GM21529 (cell line): Measurements from ENCODE around the gene ZNF581.

Experiments used
- ATAC-seq: cut with Tn5 transposase; IDR thresholded peaks from one replicate; pipeline ENCODE4 v1.9.1; 2021; ENCODE audit not compliant: unreplicated experiment

The ZNF581 gene

GRCh38 chr19:55611300-55611982, 32.0 kb upstream of the ZNF581 start:
- ATAC-seq: no peak

GRCh38 chr19:55611983-55612645, 31.3 kb upstream of the ZNF581 start:
- ATAC-seq: no peak

GRCh38 chr19:55613396-55613795, 30.1 kb upstream of the ZNF581 start:
- no peak for ATAC-seq

GRCh38 chr19:55613930-55614710, 29.3 kb upstream of the ZNF581 start:
- ATAC-seq: no peak

GRCh38 chr19:55614711-55615542, 28.5 kb upstream of the ZNF581 start:
- ATAC-seq: no peak

- no peak for ATAC-seq
Measured at GRCh38 chr19:55615543-55616394, 27.7 kb upstream of the ZNF581 start.

- ATAC-seq: no peak
Measured at GRCh38 chr19:55616395-55616875, 27.0 kb upstream of the ZNF581 start.

- ATAC-seq: no peak
Measured at GRCh38 chr19:55617426-55617825, 26.0 kb upstream of the ZNF581 start.

GRCh38 chr19:55618426-55618825, 25.0 kb upstream of the ZNF581 start:
- no peak for ATAC-seq

- no peak for ATAC-seq
Measured at GRCh38 chr19:55619286-55619685, 24.2 kb upstream of the ZNF581 start.

GRCh38 chr19:55620410-55621204, 22.8 kb upstream of the ZNF581 start:
- ATAC-seq: no peak

- ATAC-seq: no peak
Measured at GRCh38 chr19:55621205-55621672, 22.2 kb upstream of the ZNF581 start.

GRCh38 chr19:55621673-55622231, 21.7 kb upstream of the ZNF581 start:
- no peak for ATAC-seq

- no peak for ATAC-seq
Measured at GRCh38 chr19:55622242-55622969, 21.0 kb upstream of the ZNF581 start.

- no peak for ATAC-seq
Measured at GRCh38 chr19:55623130-55623529, 20.3 kb upstream of the ZNF581 start.

- no peak for ATAC-seq
Measured at GRCh38 chr19:55623561-55623960, 19.9 kb upstream of the ZNF581 start.

- peak; percentile 52 for ATAC-seq
Measured at GRCh38 chr19:55624109-55625003, 19.1 kb upstream of the ZNF581 start, which contains the start of gene ZNF784. ZNF784 (minus strand) TSS chr19:55624566; CDS start chr19:55624561, 5 bp downstream.
